HepG2 (cell line): ENCODE results near the gene JAKMIP2. TPM values are rescaled to one million over a fixed set of nuclear protein-coding genes. Genes with fewer than 3 reads are reported as not detected.

Experiments
- ATAC-seq: fragments of 200-7000 bp; cut with Tn5 transposase; 3 replicates; pipeline ENCODE4 v1.9.1; 2020; ENCODE audit warnings: mild to moderate bottlenecking, moderate library complexity
- BruUV-seq: library from RNA; stranded (reverse); fragments of 400-500 nt; replicated peaks from 2 replicates; lab custom pipeline; 2021; lab: Mats Ljungman, UMichigan
- CTCF ChIA-PET: fragments of 300-600 bp; formaldehyde crosslinking; extraction: SDS; loops from one replicate; lab custom pipeline; 2021; ENCODE audit warnings: low total read pairs, inconsistent platforms, low intra/inter-chr PET ratio; lab: Yijun Ruan, JAX
- POLR2A ChIA-PET: fragments of 350-600 bp; sonication (Branson Sonifier 250); formaldehyde crosslinking; loops from one replicate; lab custom pipeline; 2020; ENCODE audit warnings: antibody characterized with exemption, inconsistent platforms; lab: Yijun Ruan, JAX
- DNase-seq: peaks from one replicate; pipeline ENCODE4 v3.0.0-alpha.2; 2015; ENCODE audit warnings: low spot score
- FAIRE-seq: peaks from 3 replicates; lab custom pipeline; 2011; peaks lifted over from hg19 to GRCh38; lab: Jason Lieb, UNC
- H2AFZ ChIP-seq: one replicate; pipeline ENCODE4 v1.6.1; 2011; ENCODE audit warnings: low read length, inconsistent platforms
- H3K27ac ChIP-seq: fragments of 300-600 bp; 3 replicates; pipeline ENCODE4 v1.8.0; 2011; ENCODE audit warnings: mixed run types, mild to moderate bottlenecking, mixed read lengths, low read length, inconsistent platforms; ENCODE audit not compliant: insufficient read depth; ENCODE audit errors: extremely low read length
- H3K27me3 ChIP-seq, 2 experiments: fragments of 200-600 bp in 1 of 2; 2 replicates in 1 of 2; 3 replicates in 1 of 2; pipeline versions ENCODE4 v1.6.0 to v1.8.0; 2011; ENCODE audit warnings: low read length in 2 of 2, mild to moderate bottlenecking in 2 of 2, moderate library complexity in 2 of 2, inconsistent platforms in 1 of 2; ENCODE audit not compliant: insufficient read depth in 2 of 2, control insufficient read depth in 1 of 2
- H3K36me3 ChIP-seq, 2 experiments: fragments of 200-600 bp in 1 of 2; replicated peaks in 1 of 2; 2 replicates in 1 of 2; 3 replicates in 1 of 2; pipeline versions ENCODE4 v1.5.1 to v1.8.0; 2011; ENCODE audit warnings: low read length in 2 of 2, inconsistent platforms in 1 of 2; ENCODE audit not compliant: insufficient read depth in 2 of 2, control insufficient read depth in 1 of 2
- H3K4me1 ChIP-seq: 2 replicates; pipeline ENCODE4 v1.5.1; 2012; ENCODE audit warnings: low read length, inconsistent platforms; ENCODE audit not compliant: insufficient read depth
- H3K4me2 ChIP-seq: 2 replicates; pipeline ENCODE4 v1.6.0; 2011; ENCODE audit warnings: low read depth, low read length, inconsistent platforms
- H3K4me3 ChIP-seq, 3 experiments: fragments of 200-600 bp in 1 of 3; sonication (generic), shearing (Covaris generic) in 1 of 3; replicated peaks in 1 of 3; 2 replicates each; pipeline ENCODE4 v1.5.1; 2011 to 2016; ENCODE audit warnings: low read length in 3 of 3, inconsistent platforms in 2 of 3, low read depth in 2 of 3, mild to moderate bottlenecking in 2 of 3, control low read depth in 1 of 3, mixed read lengths in 1 of 3; ENCODE audit not compliant: insufficient read depth in 1 of 3
- H3K79me2 ChIP-seq: one replicate; pipeline ENCODE4 v1.6.1; 2011; ENCODE audit warnings: low read length, inconsistent platforms; ENCODE audit not compliant: insufficient read depth
- H3K9ac ChIP-seq: 2 replicates; pipeline ENCODE4 v1.6.0; 2011; ENCODE audit warnings: mild to moderate bottlenecking, low read depth, low read length, inconsistent platforms; ENCODE audit not compliant: insufficient read depth
- H3K9me3 ChIP-seq: 2 replicates; pipeline ENCODE4 v1.5.1; 2012; ENCODE audit warnings: mild to moderate bottlenecking, low read length
- H4K20me1 ChIP-seq: 2 replicates; pipeline ENCODE4 v1.6.0; 2011; ENCODE audit warnings: inconsistent platforms, mild to moderate bottlenecking, low read length, moderate library complexity; ENCODE audit not compliant: insufficient read depth
- ARHGAP35 ChIP-seq: sonication (generic); formaldehyde crosslinking; IDR thresholded peaks from 2 replicates; pipeline ENCODE4 v1.9.0; 2022; ENCODE audit warnings: mild to moderate bottlenecking, inconsistent platforms, moderate library complexity, missing genetic modification reagents, borderline replicate concordance
- DR1 ChIP-seq: sonication (generic); formaldehyde crosslinking; IDR thresholded peaks from 2 replicates; pipeline ENCODE4 v1.8.0; 2021; ENCODE audit warnings: mild to moderate bottlenecking, missing genetic modification reagents, inconsistent platforms
- ETV6 ChIP-seq: sonication (generic); formaldehyde crosslinking; conservative IDR thresholded peaks from 2 replicates; pipeline ENCODE4 v1.4.0; 2020; ENCODE audit warnings: missing genetic modification reagents
- FLYWCH1 ChIP-seq: sonication (generic); formaldehyde crosslinking; IDR thresholded peaks from 2 replicates; pipeline ENCODE4 v1.8.1; 2023; ENCODE audit warnings: mild to moderate bottlenecking, missing genetic modification reagents
- HNRNPL ChIP-seq: fragments of 200-400 bp; formaldehyde crosslinking; IDR thresholded peaks from 2 replicates; pipeline ENCODE4 v1.6.1; 2017; ENCODE audit warnings: mild to moderate bottlenecking, low read depth, low read length
- RARA ChIP-seq: IDR thresholded peaks from 2 replicates; pipeline ENCODE4 v1.6.1; 2016; ENCODE audit warnings: missing genetic modification reagents, missing compliant biosample characterization
- TOE1 ChIP-seq: sonication (generic); formaldehyde crosslinking; IDR thresholded peaks from 2 replicates; pipeline ENCODE4 v1.4.0; 2020; ENCODE audit warnings: mild to moderate bottlenecking, missing genetic modification reagents
- ZNF10 ChIP-seq: sonication (generic); formaldehyde crosslinking; IDR thresholded peaks from 2 replicates; pipeline ENCODE4 v1.4.0; 2020; ENCODE audit warnings: mild to moderate bottlenecking, low read depth, missing genetic modification reagents, borderline replicate concordance
- WGBS: methylation state at CpG from one replicate; pipeline ENCODE4 v1.1.6; 2017; ENCODE audit warnings: low lambda C conversion rate; 5-methylcytosine and 5-hydroxymethylcytosine counted together
- in situ Hi-C: cut with HindIII; loops from 2 replicates; pipeline ENCODE4 v1.10.0; 2017; ENCODE audit warnings: low pct_unique_long_range_greater_than_20kb; ENCODE audit not compliant: extremely low pct_ligation_motif_present
- intact Hi-C: fragments of 100-400 bp; cut with micrococcal nuclease; formaldehyde crosslinking; loops from one replicate; pipeline ENCODE4 v1.10.0; 2022; ENCODE audit not compliant: unreplicated experiment
- polyA plus RNA-seq, 8 experiments: library from polyadenylated mRNA; depleted of rRNA in 3 of 8; stranded (reverse) in 7 of 8; unstranded in 1 of 8; fragments of >200 nt; fragmentation: Illumina TruSeq in 4 of 8; extraction: Trizol in 4 of 8; gene quantifications; 2 replicates each; pipeline versions ENCODE4 v1.2.1 to v1.2.3, GENCODE V29; 2011 to 2016; ENCODE audit warnings: low read depth in 4 of 8, missing spikeins in 1 of 8, mixed read lengths in 1 of 8; ENCODE audit not compliant: insufficient read depth in 1 of 8
- total RNA-seq, 5 experiments: library from RNA; depleted of rRNA; stranded (reverse); fragments of >200 nt; fragmentation: Illumina TruSeq; extraction: Trizol; gene quantifications; 2 replicates each; pipeline ENCODE4 v1.2.3, GENCODE V29; 2016; ENCODE audit warnings: low read depth in 1 of 5
- TF ChIP-seq, protein P1 (sequence below): sonication (generic); formaldehyde crosslinking; IDR thresholded peaks from 2 replicates; pipeline ENCODE4 v1.5.0; 2020; ENCODE audit warnings: mild to moderate bottlenecking, missing genetic modification reagents, borderline replicate concordance

The JAKMIP2 gene
- total and polyA plus RNA-seq, 2 of the 13 experiments (the other 11 are each of a cell fraction or from before 2014, with no cell fraction given) = 0.04 to 2.1 TPM

DNA sequence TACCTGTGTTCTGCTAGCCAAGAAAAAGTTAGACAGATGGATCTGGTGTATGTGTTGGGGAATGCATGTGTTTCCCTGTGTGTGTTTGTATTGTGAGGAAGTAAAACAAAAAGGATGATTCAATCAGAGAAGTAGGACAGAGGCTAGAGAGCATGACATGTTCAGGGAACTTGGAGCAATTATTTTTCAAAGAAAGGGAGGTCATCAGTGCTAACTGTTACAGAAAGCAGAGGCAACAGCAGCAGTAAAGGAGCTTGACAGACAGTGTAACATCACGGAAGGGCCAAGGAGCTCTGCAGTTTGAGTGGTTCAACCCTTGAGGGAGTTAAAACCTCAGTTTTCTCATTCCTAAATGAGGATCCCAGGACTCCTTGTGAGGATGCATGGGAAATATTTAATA, 35.8 kb upstream of the JAKMIP2 start:
- Histone ChIP-seq H3K4me2 (no peak overlapping the region), H3K9me3 (no peaks in the 10 kb centered on the region), H3K4me3 (no peak overlapping the region), H3K79me2 (no peaks in the 10 kb centered on the region), H3K27me3 (no peaks in the 10 kb centered on the region), H4K20me1 (no peaks in the 10 kb centered on the region), H3K9ac (no peak overlapping the region), H3K36me3 (no peaks in the 10 kb centered on the region), H3K27ac (no peak overlapping the region), H3K4me1 (no peaks in the 10 kb centered on the region), H2AFZ (no peak overlapping the region)
- no peak for DNase-seq
- BruUV-seq = no TSS peak
- POLR2A ChIA-PET = no interaction called here
- in situ Hi-C loops = no loop called here
- no peak for FAIRE-seq
- TF ChIP-seq TOE1 (CRISPR knock-in tag) (no peak), DR1 (CRISPR knock-in tag) (no peak), RARA (CRISPR knock-in tag) (0 out of 2 replicates have a peak, but pooled peaks have one; percentile 14)
- intact Hi-C loops = loop anchor here (10.0 kb wide), 1 partner anchor 113 kb away; no protein-coding TSS in a partner anchor
- no peak for ATAC-seq
- CTCF ChIA-PET = no interaction called here
- WGBS = 14% methylated on average over 1 of the region's 1 CpG

DNA sequence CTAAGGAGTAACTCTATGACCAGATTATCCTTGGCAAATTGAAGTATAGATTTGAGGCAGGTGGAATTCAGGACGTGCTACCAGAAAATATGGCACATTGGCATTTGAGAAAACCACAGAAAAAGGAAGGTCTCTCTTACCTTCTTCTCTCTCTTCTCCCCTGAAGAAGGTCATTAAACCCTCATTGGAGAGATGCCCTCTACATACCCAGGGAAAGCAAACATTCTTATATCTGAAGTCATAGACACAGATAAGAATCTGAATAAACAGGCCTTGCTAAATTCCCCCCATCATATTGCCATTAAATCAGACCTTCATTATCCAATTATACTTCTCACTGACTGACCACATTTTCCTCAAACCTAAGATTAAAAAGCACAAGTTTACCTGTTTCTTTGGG, 31.2 kb upstream of the JAKMIP2 start:
- no peak for ATAC-seq
- no peak for FAIRE-seq
- no peak overlapping the region for H2AFZ ChIP-seq
- H4K20me1 ChIP-seq = no peaks in the 10 kb centered on the region
- no peaks in the 10 kb centered on the region for H3K79me2 ChIP-seq
- in situ Hi-C loops = no loop called here
- intact Hi-C loops = loop anchor here (10.0 kb wide), 1 partner anchor 109 kb away; no protein-coding TSS in a partner anchor
- H3K4me1 ChIP-seq = no peaks in the 10 kb centered on the region
- H3K36me3 ChIP-seq = no peaks in the 10 kb centered on the region
- H3K4me3 ChIP-seq = no peak overlapping the region
- no TSS peak for BruUV-seq
- no peak overlapping the region for H3K27ac ChIP-seq
- no peak for DNase-seq
- POLR2A ChIA-PET = no interaction called here
- CTCF ChIA-PET = no interaction called here
- H3K27me3 ChIP-seq = no peaks in the 10 kb centered on the region
- H3K9ac ChIP-seq = no peak overlapping the region
- H3K9me3 ChIP-seq = no peaks in the 10 kb centered on the region
- 10% methylated on average over 1 of the region's 1 CpG for WGBS
- H3K4me2 ChIP-seq = no peak overlapping the region
- TF ChIP-seq, protein P1, sequence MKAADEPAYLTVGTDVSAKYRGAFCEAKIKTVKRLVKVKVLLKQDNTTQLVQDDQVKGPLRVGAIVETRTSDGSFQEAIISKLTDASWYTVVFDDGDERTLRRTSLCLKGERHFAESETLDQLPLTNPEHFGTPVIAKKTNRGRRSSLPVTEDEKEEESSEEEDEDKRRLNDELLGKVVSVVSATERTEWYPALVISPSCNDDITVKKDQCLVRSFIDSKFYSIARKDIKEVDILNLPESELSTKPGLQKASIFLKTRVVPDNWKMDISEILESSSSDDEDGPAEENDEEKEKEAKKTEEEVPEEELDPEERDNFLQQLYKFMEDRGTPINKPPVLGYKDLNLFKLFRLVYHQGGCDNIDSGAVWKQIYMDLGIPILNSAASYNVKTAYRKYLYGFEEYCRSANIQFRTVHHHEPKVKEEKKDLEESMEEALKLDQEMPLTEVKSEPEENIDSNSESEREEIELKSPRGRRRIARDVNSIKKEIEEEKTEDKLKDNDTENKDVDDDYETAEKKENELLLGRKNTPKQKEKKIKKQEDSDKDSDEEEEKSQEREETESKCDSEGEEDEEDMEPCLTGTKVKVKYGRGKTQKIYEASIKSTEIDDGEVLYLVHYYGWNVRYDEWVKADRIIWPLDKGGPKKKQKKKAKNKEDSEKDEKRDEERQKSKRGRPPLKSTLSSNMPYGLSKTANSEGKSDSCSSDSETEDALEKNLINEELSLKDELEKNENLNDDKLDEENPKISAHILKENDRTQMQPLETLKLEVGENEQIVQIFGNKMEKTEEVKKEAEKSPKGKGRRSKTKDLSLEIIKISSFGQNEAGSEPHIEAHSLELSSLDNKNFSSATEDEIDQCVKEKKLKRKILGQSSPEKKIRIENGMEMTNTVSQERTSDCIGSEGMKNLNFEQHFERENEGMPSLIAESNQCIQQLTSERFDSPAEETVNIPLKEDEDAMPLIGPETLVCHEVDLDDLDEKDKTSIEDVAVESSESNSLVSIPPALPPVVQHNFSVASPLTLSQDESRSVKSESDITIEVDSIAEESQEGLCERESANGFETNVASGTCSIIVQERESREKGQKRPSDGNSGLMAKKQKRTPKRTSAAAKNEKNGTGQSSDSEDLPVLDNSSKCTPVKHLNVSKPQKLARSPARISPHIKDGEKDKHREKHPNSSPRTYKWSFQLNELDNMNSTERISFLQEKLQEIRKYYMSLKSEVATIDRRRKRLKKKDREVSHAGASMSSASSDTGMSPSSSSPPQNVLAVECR (CRISPR knock-in tag) = no peak
- TF ChIP-seq HNRNPL (no peak), ETV6 (CRISPR knock-in tag) (no peak), ZNF10 (CRISPR knock-in tag) (no peak), ARHGAP35 (CRISPR knock-in tag) (no peak), FLYWCH1 (CRISPR knock-in tag) (no peak)
